Fibroblast of lung (primary cell): ENCODE data around the gene ELP4.

Experiments used
- CTCF ChIP-seq, 2 donors: IDR thresholded peaks in 1 of 2; conservative IDR thresholded peaks in 1 of 2; 1 replicate in 1 of 2; 2 replicates in 1 of 2; pipeline ENCODE4 v1.5.1; 2011 to 2012; ENCODE audit warnings: low read length in 2 of 2, control low read depth in 1 of 2, inconsistent platforms in 1 of 2, low read depth in 1 of 2, mild to moderate bottlenecking in 1 of 2
- EZH2 ChIP-seq: IDR thresholded peaks from 2 replicates; pipeline ENCODE4 v1.5.1; 2012; ENCODE audit warnings: low read length, control low read depth, mild to moderate bottlenecking; ENCODE audit errors: missing control alignments

GRCh38 chr11:31770011-31770700 is 260.6 kb downstream of the ELP4 start:
- TF ChIP-seq CTCF (conservative IDR thresholded peaks at IDR 0.05 in 1 of 2, IDR thresholded peaks at IDR 0.05 in 1 of 2; ENCODE audit: low read depth in 1 of 2, low read length in 2 of 2) (no peak), EZH2 (no peak)
